HTERT RPE-1 (cell line): ENCODE measurements around the gene TP53TG3.
"Not testable (repeated sequence)": the region's sequence is repeated elsewhere in the genome, so short reads cannot be mapped to it uniquely, and the experiment has no call there.

Experiments
- in situ Hi-C: fragments of 300-500 bp; cut with MboI; formaldehyde crosslinking; loops from 4 replicates; pipeline ENCODE4 v1.14.3; 2020; ENCODE audit warnings: low sequenced_read_pairs

Gene TP53TG3

GRCh38 chr16:32676065-32676464 is at the start of gene TP53TG3:
TP53TG3 (minus strand) TSS chr16:32676165; CDS start chr16:32676097, 68 bp downstream.
- in situ Hi-C loops, result not testable (repeated sequence)

- in situ Hi-C loops, result not testable (repeated sequence)
Observed at GRCh38 chr16:32650876-32651275, 25.1 kb downstream of the TP53TG3 start.

- in situ Hi-C loops, result not testable (repeated sequence)
Observed at GRCh38 chr16:32647562-32647961, 28.4 kb downstream of the TP53TG3 start.

GRCh38 chr16:32646780-32647179 is 29.2 kb downstream of the TP53TG3 start:
- in situ Hi-C loops, result not testable (repeated sequence)

GRCh38 chr16:32646177-32646576 is 29.8 kb downstream of the TP53TG3 start:
- in situ Hi-C loops, result not testable (repeated sequence)

GRCh38 chr16:32645278-32645908 is 30.6 kb downstream of the TP53TG3 start:
- in situ Hi-C loops, result not testable (repeated sequence)

GRCh38 chr16:32644715-32645114 is 31.2 kb downstream of the TP53TG3 start:
- in situ Hi-C loops, result not testable (repeated sequence)

- in situ Hi-C loops, result not testable (repeated sequence)
Observed at GRCh38 chr16:32637614-32638013, 38.4 kb downstream of the TP53TG3 start.

- in situ Hi-C loops, result not testable (repeated sequence)
Observed at GRCh38 chr16:32632096-32632495, 43.9 kb downstream of the TP53TG3 start.
